Measurements from ENCODE around the gene PIP5KL1. TPM values are rescaled to one million over a fixed set of nuclear protein-coding genes. Genes with fewer than 3 reads are reported as not detected.
A peak's percentile ranks its signal among the peaks of the same experiment; 100 is the strongest.

PIP5KL1 gene
- total and polyA plus RNA-seq, 2 experiments from 2014 or later: 1.4 to 1.6 TPM

DNA sequence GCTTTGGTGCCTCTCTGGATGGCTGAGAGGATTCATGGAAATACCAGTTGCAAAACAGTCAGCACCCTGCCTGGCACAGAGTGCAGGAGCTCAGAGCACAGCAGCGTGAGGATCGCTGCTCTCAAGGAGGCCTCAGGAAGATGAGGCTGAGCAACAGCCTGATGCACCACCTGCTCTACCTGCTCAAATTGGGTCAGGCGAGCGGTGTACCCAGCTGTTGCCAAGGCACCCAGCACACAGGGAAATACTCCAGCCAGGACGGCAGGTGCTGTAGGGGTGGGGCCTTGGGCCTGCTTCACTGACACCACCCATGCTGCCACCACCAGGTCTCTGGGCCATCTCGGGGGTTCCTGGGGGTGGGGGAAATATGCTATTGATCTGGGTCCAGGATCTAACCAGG is 45.9 kb upstream of the PIP5KL1 start:
- Histone ChIP-seq H3K4me2 (peak overlapping the region; percentile 92), H3K4me1 (ENCODE audit: insufficient read depth) (peaks cover 74% of the 10 kb centered on the region), H3K36me3 (replicated peaks; ENCODE audit: insufficient read depth, low read depth) (no peaks in the 10 kb centered on the region), H3K9me3 (ENCODE audit: low read depth) (no peaks in the 10 kb centered on the region), H2AFZ (no peak overlapping the region), H3K27me3 (no peaks in the 10 kb centered on the region), H3K27ac (no peak overlapping the region), H4K20me1 (ENCODE audit: insufficient read depth, poor library complexity, severe bottlenecking) (peaks cover 86% of the 10 kb centered on the region), H3K79me2 (peaks cover 88% of the 10 kb centered on the region), H3K9me2 (replicated peaks; ENCODE audit: insufficient read depth) (no peaks in the 10 kb centered on the region), H3K4me3 (no peak overlapping the region)
- WGBS (ENCODE audit: low lambda C conversion rate, missing lambda C conversion rate): 76% methylated on average over 6 of the region's 6 CpGs
- DNase-seq (ENCODE audit: low spot score): no peak
- TF ChIP-seq EZH2phosphoT487 (IDR thresholded peaks at IDR 0.05; ENCODE audit: low read depth, severe bottlenecking, unreplicated experiment): no peak
- TF ChIP-seq EZH2 (IDR thresholded peaks at IDR 0.05; ENCODE audit: borderline replicate concordance): no peak
- TF ChIP-seq, protein P1, sequence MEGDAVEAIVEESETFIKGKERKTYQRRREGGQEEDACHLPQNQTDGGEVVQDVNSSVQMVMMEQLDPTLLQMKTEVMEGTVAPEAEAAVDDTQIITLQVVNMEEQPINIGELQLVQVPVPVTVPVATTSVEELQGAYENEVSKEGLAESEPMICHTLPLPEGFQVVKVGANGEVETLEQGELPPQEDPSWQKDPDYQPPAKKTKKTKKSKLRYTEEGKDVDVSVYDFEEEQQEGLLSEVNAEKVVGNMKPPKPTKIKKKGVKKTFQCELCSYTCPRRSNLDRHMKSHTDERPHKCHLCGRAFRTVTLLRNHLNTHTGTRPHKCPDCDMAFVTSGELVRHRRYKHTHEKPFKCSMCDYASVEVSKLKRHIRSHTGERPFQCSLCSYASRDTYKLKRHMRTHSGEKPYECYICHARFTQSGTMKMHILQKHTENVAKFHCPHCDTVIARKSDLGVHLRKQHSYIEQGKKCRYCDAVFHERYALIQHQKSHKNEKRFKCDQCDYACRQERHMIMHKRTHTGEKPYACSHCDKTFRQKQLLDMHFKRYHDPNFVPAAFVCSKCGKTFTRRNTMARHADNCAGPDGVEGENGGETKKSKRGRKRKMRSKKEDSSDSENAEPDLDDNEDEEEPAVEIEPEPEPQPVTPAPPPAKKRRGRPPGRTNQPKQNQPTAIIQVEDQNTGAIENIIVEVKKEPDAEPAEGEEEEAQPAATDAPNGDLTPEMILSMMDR (IDR thresholded peaks at IDR 0.05; ENCODE audit: poor library complexity): no peak

- WGBS (ENCODE audit: low lambda C conversion rate, missing lambda C conversion rate): 89% methylated on average over 10 of the region's 10 CpGs
- H3K4me3 ChIP-seq: no peak overlapping the region
- H3K27ac ChIP-seq: no peak overlapping the region
- H3K4me1 ChIP-seq (ENCODE audit: insufficient read depth): peaks cover 81% of the 10 kb centered on the region
- H3K27me3 ChIP-seq: no peaks in the 10 kb centered on the region
- no peak for DNase-seq (ENCODE audit: low spot score)
- no peaks in the 10 kb centered on the region for H3K9me3 ChIP-seq (ENCODE audit: low read depth)
- H3K4me2 ChIP-seq: peak overlapping the region; percentile 92
- no peaks in the 10 kb centered on the region for H3K36me3 ChIP-seq (replicated peaks; ENCODE audit: insufficient read depth, low read depth)
- H3K9me2 ChIP-seq (replicated peaks; ENCODE audit: insufficient read depth): no peaks in the 10 kb centered on the region
- TF ChIP-seq EZH2phosphoT487 (IDR thresholded peaks at IDR 0.05; ENCODE audit: low read depth, severe bottlenecking, unreplicated experiment) (no peak), EZH2 (IDR thresholded peaks at IDR 0.05; ENCODE audit: borderline replicate concordance) (no peak)
- TF ChIP-seq, protein P1 (IDR thresholded peaks at IDR 0.05; ENCODE audit: poor library complexity): no peak
- peaks cover 95% of the 10 kb centered on the region for H4K20me1 ChIP-seq (ENCODE audit: insufficient read depth, poor library complexity, severe bottlenecking)
- peaks cover 97% of the 10 kb centered on the region for H3K79me2 ChIP-seq
- no peak overlapping the region for H2AFZ ChIP-seq
Measured at GRCh38 chr9:127975376-127976315, 45.1 kb upstream of the PIP5KL1 start.

GRCh38 chr9:127974769-127975261 is 44.2 kb upstream of the PIP5KL1 start:
- no peaks in the 10 kb centered on the region for H3K9me2 ChIP-seq (replicated peaks; ENCODE audit: insufficient read depth)
- no peaks in the 10 kb centered on the region for H3K9me3 ChIP-seq (ENCODE audit: low read depth)
- peaks cover 96% of the 10 kb centered on the region for H4K20me1 ChIP-seq (ENCODE audit: insufficient read depth, poor library complexity, severe bottlenecking)
- H3K27ac ChIP-seq: no peak overlapping the region
- no peaks in the 10 kb centered on the region for H3K36me3 ChIP-seq (replicated peaks; ENCODE audit: insufficient read depth, low read depth)
- no peak for DNase-seq (ENCODE audit: low spot score)
- H3K79me2 ChIP-seq: peaks cover 100% of the 10 kb centered on the region
- peak overlapping the region; percentile 92 for H3K4me2 ChIP-seq
- H3K4me3 ChIP-seq: no peak overlapping the region
- H3K27me3 ChIP-seq: no peaks in the 10 kb centered on the region
- peaks cover 90% of the 10 kb centered on the region for H3K4me1 ChIP-seq (ENCODE audit: insufficient read depth)
- TF ChIP-seq, protein P1 (IDR thresholded peaks at IDR 0.05; ENCODE audit: poor library complexity): no peak
- TF ChIP-seq EZH2 (IDR thresholded peaks at IDR 0.05; ENCODE audit: borderline replicate concordance): no peak
- TF ChIP-seq EZH2phosphoT487 (IDR thresholded peaks at IDR 0.05; ENCODE audit: low read depth, severe bottlenecking, unreplicated experiment): no peak
- H2AFZ ChIP-seq: no peak overlapping the region
- 58% methylated on average over 9 of the region's 10 CpGs for WGBS (ENCODE audit: low lambda C conversion rate, missing lambda C conversion rate)
